ENCODE measurements around the gene SUCLG2. TPM values are rescaled to one million over a fixed set of nuclear protein-coding genes. Genes with fewer than 3 reads are reported as not detected.

The SUCLG2 gene
- total RNA-seq, 1 donor: 56.8 TPM

DNA sequence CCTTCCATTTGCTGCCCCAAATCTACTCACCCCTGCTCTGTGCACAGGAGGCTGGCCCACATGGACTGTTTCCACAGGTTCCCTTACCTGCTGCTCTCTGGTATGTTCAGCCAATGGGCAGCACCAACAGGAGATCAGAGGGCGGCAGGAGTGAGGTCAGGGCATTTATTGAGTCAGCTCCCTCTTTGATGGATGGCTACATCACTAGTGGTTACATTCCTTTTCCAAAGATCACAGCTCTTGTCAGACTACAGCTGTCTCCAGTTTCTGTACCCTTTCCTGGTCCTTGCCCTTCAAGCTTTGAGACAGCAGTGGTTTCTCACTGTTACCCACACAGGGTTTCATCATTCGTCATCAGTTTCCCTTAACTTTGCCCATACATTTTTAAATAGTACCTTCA is 325.1 kb downstream of the SUCLG2 start:
- H3K4me2 ChIP-seq (ENCODE audit: insufficient read depth, low read length): no peak overlapping the region
- H2AFZ ChIP-seq (ENCODE audit: low read length): no peak overlapping the region
- H3K4me3 ChIP-seq (ENCODE audit: insufficient read depth, low read length): no peak overlapping the region
- no peak overlapping the region for H3K27ac ChIP-seq (ENCODE audit: low read depth, low read length)
- H3K9me3 ChIP-seq (ENCODE audit: low read depth, low read length): no peaks in the 10 kb centered on the region
- no peaks in the 10 kb centered on the region for H3K79me2 ChIP-seq (ENCODE audit: insufficient read depth, low read length)
- no peaks in the 10 kb centered on the region for H3K4me1 ChIP-seq (ENCODE audit: insufficient read depth, low read length)
- H4K20me1 ChIP-seq (ENCODE audit: insufficient read depth, low read length): no peaks in the 10 kb centered on the region
- no peak for DNase-seq (ENCODE audit: insufficient read length, low spot score, missing footprints)
- no peaks in the 10 kb centered on the region for H3K36me3 ChIP-seq (ENCODE audit: insufficient read depth, low read length)
- no peaks in the 10 kb centered on the region for H3K27me3 ChIP-seq (ENCODE audit: insufficient read depth, low read length)
- TF ChIP-seq, protein P1, sequence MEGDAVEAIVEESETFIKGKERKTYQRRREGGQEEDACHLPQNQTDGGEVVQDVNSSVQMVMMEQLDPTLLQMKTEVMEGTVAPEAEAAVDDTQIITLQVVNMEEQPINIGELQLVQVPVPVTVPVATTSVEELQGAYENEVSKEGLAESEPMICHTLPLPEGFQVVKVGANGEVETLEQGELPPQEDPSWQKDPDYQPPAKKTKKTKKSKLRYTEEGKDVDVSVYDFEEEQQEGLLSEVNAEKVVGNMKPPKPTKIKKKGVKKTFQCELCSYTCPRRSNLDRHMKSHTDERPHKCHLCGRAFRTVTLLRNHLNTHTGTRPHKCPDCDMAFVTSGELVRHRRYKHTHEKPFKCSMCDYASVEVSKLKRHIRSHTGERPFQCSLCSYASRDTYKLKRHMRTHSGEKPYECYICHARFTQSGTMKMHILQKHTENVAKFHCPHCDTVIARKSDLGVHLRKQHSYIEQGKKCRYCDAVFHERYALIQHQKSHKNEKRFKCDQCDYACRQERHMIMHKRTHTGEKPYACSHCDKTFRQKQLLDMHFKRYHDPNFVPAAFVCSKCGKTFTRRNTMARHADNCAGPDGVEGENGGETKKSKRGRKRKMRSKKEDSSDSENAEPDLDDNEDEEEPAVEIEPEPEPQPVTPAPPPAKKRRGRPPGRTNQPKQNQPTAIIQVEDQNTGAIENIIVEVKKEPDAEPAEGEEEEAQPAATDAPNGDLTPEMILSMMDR (IDR thresholded peaks at IDR 0.05; ENCODE audit: extremely low read depth, low read depth, low read length): no peak

DNA sequence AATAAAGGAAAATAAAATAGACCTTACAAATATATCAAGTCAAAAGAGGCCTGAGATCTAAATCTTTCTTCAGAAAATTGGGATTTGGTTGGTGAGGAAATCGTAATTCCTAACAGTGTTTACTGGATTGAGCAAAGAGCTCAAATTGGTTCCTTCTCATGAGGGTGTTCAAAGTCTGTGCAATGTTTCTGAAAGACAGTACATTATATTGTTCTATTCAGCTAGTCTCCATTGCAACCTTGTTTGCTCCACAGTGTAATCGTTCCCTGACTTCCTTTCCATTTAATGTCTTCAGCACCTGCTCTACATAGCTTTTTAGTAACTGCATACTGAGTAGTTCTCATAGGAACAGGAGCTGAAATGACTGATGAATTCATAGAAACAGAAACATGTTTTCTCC is 326.8 kb downstream of the SUCLG2 start:
- Histone ChIP-seq H3K27me3 (ENCODE audit: insufficient read depth, low read length) (no peaks in the 10 kb centered on the region), H3K4me2 (ENCODE audit: insufficient read depth, low read length) (no peak overlapping the region), H3K79me2 (ENCODE audit: insufficient read depth, low read length) (no peaks in the 10 kb centered on the region), H3K4me1 (ENCODE audit: insufficient read depth, low read length) (no peaks in the 10 kb centered on the region), H2AFZ (ENCODE audit: low read length) (no peak overlapping the region), H3K27ac (ENCODE audit: low read depth, low read length) (no peak overlapping the region), H3K9me3 (ENCODE audit: low read depth, low read length) (no peaks in the 10 kb centered on the region), H3K36me3 (ENCODE audit: insufficient read depth, low read length) (no peaks in the 10 kb centered on the region), H4K20me1 (ENCODE audit: insufficient read depth, low read length) (no peaks in the 10 kb centered on the region), H3K4me3 (ENCODE audit: insufficient read depth, low read length) (no peak overlapping the region)
- TF ChIP-seq, protein P1 (IDR thresholded peaks at IDR 0.05; ENCODE audit: extremely low read depth, low read depth, low read length): no peak
- no peak for DNase-seq (ENCODE audit: insufficient read length, low spot score, missing footprints)

DNA sequence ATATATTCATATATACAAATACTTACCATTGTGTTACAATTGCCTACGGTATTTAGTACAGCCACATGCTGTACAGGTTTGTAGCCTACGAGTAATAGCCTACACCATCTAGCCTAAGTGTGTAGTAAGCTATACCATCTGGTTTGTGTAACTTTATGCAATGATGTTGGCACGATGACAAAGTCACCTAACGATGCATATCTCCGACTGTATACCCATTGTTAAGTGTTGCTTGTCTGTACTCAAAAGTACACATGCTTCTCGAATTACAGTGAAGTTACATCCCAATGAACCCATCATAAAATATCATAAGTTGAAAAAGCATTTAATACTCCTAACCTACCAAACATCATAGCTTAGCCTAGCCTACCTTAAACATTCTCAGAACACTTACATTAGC is 329.2 kb downstream of the SUCLG2 start:
- H3K9me3 ChIP-seq (ENCODE audit: low read depth, low read length): no peaks in the 10 kb centered on the region
- no peak overlapping the region for H3K27ac ChIP-seq (ENCODE audit: low read depth, low read length)
- H3K36me3 ChIP-seq (ENCODE audit: insufficient read depth, low read length): no peaks in the 10 kb centered on the region
- H3K4me1 ChIP-seq (ENCODE audit: insufficient read depth, low read length): no peaks in the 10 kb centered on the region
- no peaks in the 10 kb centered on the region for H3K79me2 ChIP-seq (ENCODE audit: insufficient read depth, low read length)
- no peaks in the 10 kb centered on the region for H3K27me3 ChIP-seq (ENCODE audit: insufficient read depth, low read length)
- no peak for DNase-seq (ENCODE audit: insufficient read length, low spot score, missing footprints)
- H3K4me3 ChIP-seq (ENCODE audit: insufficient read depth, low read length): no peak overlapping the region
- no peaks in the 10 kb centered on the region for H4K20me1 ChIP-seq (ENCODE audit: insufficient read depth, low read length)
- no peak overlapping the region for H3K4me2 ChIP-seq (ENCODE audit: insufficient read depth, low read length)
- TF ChIP-seq, protein P1 (IDR thresholded peaks at IDR 0.05; ENCODE audit: extremely low read depth, low read depth, low read length): no peak
- H2AFZ ChIP-seq (ENCODE audit: low read length): no peak overlapping the region
